Activated CD4-positive, CD25-positive, alpha-beta regulatory T cell treated with anti-CD3 and anti-CD28 coated beads, Interleukin-2, amount 50 U/mL, for 16 hours (primary cell): Measurements from ENCODE around the gene FOXR2.

ENCODE experiments used
- DNase-seq: peaks from one replicate; pipeline ENCODE4 v3.0.0-alpha.2; 2020; ENCODE audit warnings: low read depth, low spot score

FOXR2 gene, protein sequence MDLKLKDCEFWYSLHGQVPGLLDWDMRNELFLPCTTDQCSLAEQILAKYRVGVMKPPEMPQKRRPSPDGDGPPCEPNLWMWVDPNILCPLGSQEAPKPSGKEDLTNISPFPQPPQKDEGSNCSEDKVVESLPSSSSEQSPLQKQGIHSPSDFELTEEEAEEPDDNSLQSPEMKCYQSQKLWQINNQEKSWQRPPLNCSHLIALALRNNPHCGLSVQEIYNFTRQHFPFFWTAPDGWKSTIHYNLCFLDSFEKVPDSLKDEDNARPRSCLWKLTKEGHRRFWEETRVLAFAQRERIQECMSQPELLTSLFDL

DNA sequence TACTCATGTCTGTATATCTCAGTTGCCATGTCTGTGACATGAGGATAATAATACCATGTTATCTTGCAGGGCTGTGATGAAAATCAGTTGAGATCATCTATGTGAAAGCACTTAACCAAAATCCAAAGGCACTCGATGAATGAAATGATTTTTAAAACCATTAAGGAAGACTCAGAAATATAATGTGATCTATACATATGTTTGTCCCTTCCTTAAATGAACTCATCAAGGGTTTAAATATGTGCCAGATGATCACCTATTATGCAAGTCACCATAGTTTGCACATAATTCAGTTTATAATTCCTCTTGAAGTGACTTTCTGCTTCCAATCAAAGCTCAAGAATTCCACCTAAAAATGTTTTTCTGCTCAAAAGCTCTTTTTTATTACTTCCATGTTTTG is at the start of gene FOXR2:
Gene FOXR2 (plus strand): TSS at position 301 of the 400 bp plus-strand sequence. CDS start 312 bp downstream, outside the sequence.
- DNase-seq: no peak

DNA sequence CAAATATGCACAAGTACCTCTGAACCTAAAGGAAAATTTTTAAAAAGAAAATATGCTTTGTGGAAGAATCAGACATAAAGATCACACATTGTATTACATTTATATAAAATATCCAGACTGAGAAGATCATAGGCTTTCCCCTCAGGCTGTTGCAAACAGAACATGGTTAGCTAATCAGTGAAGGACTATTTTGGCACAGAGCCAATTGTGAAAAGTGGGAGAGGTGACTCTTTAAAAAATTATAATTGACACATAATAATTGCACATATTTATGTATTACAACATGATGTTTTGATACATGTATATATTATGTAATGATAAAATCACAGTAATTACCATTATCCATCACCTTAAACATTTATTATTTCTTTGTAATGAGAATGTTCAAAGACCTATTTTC is 44.1 kb upstream of the FOXR2 start:
- DNase-seq: no peak

DNA sequence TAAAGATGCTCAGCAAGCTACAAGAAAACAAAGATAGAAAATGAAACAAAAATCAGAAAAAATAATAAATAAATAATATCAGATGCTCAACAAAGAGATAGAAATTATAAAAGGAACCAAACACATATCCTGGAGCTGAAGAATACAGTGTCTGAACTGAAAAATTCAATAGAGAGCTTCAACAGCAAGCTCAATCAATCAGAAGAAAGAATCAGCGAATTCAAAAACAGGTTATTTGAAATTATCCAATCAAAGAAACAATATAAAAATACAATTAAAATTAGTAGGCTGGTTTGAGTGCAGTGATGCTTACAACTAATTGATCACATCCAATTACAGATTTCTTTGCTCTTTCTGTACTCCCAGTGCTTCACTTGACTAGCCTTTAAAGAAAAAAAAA is 40.8 kb upstream of the FOXR2 start:
- no peak for DNase-seq

DNA sequence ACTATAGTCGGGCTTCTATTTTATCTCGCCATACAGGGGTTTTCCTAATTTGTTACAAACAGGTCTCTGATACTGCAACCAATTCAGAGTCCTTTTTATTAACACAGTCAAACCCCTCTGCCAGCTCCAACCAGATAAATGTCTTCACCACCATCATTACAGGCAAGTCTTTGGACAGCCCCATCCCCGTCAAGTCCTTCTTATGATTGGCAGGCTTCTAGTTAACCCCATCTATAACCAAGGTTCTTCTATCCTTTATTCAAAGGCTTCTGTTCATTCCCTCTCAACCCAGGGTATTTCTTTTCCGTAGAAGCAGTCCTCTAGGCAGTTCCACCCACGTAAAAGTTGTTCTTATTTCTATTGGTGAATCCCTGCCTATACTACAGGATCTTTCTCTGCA is 29.9 kb upstream of the FOXR2 start:
- no peak for DNase-seq

DNA sequence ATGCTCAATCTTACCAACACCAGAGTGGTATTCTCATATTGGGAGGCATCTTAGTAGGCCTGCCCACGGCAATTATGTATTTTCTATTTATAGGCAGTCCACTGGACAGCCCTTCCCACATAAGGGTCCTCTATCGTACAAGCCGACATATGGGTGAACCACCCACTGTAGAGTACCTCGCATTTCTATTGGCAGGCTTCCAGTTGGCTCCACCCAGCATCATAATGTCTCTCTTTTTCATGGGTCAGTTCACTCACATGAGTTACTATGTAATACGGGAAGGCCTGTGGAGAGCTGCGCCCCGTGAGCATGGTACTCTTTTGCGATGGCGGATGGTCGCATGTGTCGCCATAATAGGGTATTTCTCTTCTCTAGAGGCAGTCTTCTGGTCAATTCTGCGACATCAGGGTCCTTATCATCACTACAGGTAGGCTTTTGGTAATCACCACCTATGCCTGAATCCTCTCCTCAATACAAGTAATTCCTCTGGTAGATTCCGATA is 29.4 kb upstream of the FOXR2 start:
- DNase-seq: no peak

DNA sequence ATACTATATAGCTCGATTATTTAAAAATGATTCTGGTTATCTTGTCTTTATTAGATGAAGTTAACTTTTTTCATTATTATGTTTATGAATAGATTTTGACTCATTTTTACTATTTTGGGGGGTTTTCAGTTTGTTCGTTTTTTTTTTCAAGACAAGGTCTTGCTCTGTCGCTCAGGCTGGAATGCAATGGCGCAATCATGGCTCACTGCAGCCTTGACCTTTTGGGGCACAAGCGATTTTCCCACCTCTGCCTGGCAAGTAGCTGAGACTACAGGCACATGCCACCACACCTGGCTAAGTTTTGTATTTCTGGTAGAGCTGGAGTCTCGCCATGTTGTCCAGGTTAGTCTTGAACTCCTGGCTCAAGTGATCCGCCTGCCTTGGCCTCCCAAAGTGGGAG is 24.9 kb upstream of the FOXR2 start:
- DNase-seq: no peak

DNA sequence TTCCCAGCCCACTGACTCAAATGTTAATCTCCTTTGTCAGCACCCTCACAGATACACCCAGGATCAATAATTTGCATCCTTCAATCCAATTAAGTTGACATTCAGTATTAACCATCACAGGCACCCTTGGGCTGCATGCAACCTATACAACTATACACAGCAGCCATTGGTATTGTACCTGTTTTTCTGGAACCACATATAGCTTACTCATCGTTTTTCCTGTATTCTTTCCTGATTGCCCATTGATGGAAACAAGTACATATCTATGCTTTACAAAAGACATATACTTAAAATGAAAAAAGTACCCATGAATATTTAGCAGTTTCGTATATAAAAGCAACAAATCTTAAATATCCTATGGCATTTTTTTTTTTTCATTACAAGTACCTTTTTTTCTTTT is 3.7 kb upstream of the FOXR2 start:
- no peak for DNase-seq

DNA sequence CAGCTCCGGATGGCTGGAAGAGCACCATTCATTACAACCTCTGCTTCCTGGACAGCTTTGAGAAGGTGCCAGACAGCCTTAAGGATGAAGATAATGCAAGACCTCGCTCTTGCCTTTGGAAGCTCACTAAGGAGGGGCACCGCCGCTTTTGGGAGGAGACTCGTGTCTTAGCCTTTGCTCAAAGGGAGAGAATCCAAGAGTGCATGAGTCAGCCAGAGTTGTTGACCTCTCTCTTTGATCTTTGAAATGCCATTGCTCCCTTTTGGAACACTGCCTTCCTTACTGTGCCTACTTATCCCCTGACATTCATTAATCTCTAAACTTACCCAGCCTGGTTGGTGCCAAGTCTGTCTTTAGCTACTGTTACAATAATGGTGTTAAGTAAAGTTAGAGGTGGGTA is 1.2 kb downstream of the FOXR2 start:
- DNase-seq: no peak

DNA sequence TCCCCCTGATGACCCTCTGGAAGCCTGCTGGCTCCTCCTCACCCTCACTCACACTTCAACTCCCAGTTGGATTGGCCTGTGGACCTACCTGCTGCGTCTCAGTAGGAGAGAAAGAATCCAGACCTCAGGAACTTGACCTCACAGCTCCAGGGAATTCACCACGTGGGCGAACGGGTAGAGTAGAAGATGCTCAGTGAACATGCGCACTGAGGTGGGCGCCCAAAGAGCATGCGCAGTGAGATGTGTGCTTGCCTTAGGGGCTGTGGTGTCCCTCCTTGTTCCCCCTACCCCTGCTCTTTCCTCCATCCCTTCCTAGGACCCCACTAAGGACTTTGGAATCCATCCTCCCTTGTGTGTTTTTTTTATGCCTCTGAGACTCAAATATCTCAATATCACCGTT is 12.9 kb downstream of the FOXR2 start:
- DNase-seq: no peak

DNA sequence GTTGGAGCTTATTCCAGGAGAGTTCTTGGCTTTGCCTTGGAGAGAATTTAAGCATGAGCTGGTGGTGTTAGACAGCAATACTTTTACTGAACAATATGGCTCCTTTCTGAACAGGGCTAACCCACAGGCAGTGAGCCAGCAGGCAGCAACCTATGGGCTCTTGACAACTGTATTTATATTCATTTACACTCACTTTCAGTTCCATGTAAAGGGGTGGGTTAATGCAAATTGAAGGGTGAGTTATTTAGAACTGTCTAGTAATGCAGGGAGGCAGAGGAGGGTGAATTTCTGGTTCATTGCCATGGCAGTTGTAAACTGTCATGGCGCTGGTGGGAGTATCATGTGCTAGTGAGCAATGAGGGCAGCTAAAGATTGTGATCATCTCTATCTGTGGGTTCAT is 15.7 kb downstream of the FOXR2 start:
- no peak for DNase-seq

DNA sequence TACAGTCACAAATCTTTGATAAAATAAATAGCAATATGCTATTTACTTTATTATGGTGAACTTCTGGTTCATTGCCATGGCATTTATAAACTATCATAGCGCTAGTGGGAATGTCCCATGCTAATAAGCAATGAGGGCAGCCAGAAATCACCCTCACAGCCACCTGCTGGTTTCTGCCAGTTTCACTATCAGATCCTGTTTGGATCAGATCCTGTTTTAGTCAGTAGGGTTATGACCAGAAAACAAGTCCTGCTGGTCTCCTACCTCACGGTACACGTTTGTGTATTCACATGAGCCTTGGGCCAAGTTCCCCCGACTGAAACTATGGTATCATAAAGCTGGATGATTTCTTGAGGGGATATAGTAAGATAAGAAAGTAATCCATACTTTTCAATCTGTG is 17.7 kb downstream of the FOXR2 start:
- no peak for DNase-seq

DNA sequence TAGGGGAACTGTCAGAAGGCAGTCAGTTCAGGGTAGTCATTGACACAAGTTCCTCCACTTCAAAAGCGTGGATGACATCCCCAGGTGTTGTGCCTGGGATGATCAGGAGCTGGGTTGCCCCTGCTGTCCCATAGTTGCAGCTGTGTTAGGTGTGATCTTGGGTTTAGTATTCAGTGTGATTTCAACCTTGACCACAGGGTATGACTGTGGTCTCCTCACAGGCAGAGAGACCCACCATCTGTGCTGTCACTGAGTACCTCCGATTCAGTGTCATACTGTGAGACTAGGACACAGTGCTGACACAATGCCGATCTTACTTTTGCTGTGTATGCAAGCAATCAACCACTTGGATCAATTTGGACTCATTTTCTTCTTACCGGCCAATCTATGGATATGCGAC is 25.2 kb downstream of the FOXR2 start:
- DNase-seq: no peak

DNA sequence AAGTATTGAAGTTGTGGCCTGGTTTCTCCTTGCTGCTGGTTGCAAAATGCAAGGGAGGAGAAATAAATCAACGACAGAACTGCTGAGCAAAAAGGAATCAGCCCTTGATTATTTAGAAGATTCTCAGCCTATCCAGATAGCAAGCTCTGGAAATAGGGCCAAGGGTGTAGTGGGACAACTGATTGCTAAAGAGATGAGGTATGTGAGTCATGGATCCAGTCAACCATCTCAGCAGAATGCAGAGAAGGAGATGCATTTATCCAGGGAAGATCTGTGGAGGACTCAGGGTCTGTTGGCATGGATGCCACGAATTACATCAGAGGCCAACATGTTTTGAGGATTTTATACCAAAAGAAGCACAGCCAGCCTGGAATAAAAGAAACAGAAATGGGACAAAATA is 36.7 kb downstream of the FOXR2 start:
- DNase-seq: no peak

DNA sequence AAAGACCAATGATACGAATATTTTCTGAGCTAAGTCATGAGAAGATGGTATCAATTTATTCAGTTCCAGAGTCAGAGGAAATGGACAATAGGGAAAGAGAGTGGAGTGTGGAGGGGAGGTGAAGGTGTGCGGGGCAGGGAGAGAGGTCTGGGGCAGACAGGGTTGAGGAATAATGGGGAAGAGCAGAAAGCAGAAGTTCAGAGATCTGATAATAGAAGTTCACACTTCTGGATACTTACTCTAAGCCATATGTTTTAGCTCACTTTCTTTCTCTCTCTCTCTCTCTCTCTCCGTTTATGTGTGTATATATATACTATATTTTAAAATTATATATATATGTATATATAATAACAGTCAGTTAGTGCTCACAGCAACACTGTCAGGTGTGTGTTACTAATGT is 40.4 kb downstream of the FOXR2 start:
- DNase-seq: no peak

DNA sequence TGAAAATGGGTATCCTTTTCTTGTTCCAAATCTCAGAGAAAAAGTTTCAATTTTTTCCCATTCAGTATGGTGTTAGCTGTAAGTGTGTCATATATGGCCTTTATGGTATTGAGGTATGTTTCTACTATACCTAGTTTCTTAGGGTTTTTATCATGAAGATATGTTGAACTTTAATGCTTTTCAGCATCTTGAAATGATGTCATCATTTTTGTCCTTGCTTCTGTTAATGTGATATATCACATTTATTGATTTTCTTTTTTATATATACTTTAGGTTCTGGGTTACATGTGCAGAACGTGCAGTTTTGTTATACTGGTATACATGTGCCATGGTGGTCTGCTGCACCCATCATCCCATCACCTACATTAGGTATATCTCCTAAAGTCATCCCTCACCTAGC is 44.9 kb downstream of the FOXR2 start:
- no peak for DNase-seq
